NCI-H345 treated with DMSO at 0.1 percent for 48 hours (cell line): Measurements from ENCODE around the gene NFASC.

Source experiments
- DNase-seq: peaks from one replicate; lab custom pipeline; 2025; ENCODE audit not compliant: unreplicated experiment; lab: John Stamatoyannopoulos, UW

NFASC gene

DNA sequence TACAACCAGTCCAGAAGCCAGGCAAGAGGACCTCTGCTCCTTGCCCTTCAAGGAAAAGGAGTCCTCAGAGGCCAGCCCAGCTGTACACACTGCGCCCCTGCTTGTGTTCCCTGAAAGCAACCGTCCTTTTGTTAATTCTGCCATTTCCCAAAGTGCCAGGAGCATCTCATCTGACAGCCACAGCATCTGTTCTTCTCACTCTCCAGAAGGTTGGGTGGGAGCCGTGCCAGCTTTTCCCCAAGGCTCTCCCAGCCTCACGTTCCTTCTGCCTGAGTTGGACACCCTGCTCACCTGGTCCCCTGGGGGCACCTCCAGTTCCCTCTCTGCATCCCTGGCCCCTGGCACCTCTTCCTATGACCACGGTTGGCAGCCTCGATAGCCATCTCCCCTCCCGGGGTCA, 161.8 kb downstream of the NFASC start:
- no peak for DNase-seq

DNA sequence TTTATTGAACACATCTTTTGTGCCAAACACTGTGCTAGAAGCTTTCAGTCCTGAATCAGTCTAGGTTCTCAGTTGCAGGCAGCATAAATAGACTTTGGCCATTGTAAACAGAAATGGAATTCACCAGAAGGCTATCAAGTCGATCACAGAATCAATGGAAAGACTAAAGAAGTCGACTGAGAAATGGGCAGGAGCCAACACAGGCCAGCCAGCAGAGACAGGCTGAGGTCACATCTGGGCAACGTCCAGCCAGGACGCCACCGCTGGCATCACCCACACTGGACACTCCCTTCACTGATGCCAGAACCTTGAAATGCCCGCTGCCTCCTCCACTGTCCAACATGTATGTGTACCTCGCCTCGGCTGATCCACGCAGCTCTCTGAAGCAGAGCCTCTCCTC, 166.9 kb downstream of the NFASC start:
- no peak for DNase-seq

- no peak for DNase-seq
These were observed 167.6 kb downstream of the NFASC start for GRCh38 chr1:205038132-205038786.

DNA sequence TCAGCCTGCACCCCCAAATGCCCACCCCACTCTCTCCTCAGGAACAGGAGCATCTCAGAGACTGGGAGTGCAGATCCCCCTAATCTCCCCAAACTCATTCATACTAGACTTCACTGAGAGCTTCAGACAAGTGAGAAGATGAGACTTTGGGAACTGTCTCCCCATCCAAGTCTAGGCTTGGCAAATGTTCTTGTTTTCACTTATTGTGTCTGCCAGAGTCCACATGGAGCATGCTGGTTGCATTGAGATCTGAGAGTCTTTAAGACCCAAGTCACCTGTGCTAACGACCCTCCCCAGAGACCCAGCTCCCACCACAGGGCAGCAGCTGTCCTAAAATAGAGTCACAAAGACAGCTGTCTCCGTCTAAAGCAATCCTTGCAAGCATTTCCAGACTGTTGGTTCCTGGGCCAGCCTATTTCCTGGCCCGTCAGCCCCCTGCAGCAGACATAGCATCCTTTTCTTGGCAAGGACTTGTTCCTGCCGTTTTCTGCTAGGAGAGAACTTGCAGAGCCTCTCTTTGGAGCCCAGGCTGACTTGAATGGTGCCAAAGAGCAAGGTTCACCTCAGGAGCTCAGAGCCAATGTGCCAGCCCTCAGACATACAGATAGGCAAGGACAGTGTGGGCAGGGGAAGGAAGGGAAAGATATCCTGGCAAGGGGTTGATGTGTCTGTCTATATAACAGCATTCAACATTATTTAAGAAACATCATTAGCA, 170.5 kb downstream of the NFASC start:
- no peak for DNase-seq

DNA sequence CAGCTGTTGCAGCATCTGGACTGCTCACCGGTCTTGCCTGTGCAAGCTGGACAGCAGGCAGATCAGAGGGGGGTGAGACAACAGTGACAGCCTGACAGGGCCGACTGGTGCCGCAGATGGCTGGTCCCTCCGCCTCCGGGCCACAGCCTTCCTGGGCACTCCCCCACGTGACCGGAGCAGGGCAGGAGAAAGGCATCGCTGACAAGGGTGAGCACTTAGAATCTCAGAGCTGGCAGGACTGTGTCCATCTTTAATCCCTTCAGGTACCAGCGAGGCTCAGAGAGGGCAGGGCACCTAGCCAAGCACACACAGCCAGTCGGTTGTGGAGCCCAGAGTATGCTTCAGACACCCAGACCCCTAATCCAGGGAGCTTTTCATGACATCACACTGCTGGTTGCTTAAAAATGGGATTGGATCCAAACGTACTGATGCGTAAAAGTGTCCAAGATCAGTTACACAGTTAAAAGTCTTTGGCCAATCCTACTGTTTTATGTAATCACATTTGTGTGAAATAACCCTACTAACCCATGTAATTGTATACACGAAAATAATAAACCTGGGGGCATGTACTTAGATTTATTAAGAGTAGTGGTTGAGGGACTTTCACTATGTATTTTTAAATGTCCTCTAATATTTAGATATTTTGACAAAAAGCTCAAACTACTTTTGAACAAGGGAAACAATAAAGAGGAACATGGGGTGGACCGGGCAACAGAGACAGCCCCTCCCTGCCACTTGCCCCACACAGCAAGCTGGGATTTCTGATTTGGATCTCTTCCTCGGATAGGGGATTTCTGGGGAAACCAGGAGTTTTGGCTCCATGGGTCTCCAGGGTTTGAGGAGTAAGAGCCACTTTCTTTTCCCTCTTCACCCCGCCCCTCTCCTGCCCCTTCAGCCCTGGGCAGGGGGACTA, 171.6 kb downstream of the NFASC start:
- no peak for DNase-seq

- no peak for DNase-seq
These were observed 172.5 kb downstream of the NFASC start, which contains the start of gene CNTN2 for GRCh38 chr1:205042911-205043806. Gene CNTN2, plus strand, starts transcription at chr1:205043212. Its CDS starts 9,974 bp downstream, at chr1:205053186.

GRCh38 chr1:205043866-205044265, 173.2 kb downstream of the NFASC start:
- DNase-seq, result no peak

GRCh38 chr1:205044741-205045140, 174.1 kb downstream of the NFASC start:
- no peak for DNase-seq

GRCh38 chr1:205045146-205045545, 174.5 kb downstream of the NFASC start:
- no peak for DNase-seq

DNA sequence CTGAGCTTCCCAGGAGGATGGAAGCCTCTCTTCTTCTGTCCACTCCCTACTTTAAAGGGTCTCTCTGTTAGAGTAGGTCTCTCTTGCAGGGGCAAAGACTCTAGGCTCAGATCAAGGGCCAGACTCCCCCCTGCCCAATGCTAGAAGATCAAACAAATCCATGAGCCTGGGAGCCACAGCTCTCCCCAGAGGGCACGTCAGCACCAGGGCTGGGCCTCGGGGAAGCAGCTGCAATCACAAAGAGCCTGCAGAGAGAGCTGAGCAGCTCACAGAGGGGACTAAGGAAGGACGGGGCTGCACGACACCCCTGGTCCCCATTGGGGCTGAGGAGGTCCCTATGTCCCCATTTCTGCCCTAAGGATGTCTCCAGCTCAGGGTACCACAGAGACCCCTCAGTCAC, 176.2 kb downstream of the NFASC start:
- DNase-seq, result no peak

DNA sequence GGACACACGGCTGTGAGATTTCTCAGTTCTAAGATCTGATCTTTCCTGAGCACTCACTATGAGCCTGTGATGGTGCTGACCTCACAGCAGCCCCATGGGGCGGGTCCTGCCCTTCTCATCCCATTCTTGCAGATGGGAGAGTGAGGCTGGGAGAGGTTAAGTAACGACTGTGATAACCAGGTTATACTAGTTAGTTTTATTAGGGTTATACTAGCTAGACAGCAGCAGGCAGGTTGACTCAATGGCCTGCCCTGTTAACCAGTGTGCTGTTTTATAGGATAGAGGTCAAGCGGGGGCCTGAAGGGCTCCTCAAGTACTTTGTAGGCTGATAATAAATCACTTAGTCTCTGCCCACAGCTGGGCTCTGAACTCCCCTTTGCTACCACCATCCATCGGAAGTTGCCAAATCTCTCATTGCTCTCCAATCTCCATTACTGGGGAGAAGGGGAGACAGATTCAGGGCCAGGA, 177.1 kb downstream of the NFASC start:
- DNase-seq, result no peak

DNA sequence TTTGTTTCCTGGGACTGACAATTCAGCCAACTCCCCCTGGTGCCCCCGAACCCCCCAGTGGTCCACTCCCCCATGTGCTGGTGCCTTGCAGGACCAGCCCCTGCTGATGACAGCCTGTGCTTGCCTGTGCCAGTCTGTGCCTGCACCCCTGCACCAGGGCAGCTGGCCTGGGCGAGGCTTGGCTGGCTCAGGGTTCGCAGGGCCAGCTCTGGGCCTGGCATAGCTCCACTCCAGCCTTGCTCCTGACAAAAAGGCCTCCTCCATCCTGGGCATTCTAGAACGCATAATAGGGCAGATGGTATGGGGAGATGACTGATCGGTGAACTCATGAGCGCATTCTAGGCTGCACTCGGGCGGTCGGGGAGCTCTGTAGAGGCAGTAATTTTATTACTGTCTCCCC, 177.7 kb downstream of the NFASC start:
- DNase-seq, result no peak

- no peak for DNase-seq
These were observed 178.8 kb downstream of the NFASC start for GRCh38 chr1:205049479-205049878.

DNA sequence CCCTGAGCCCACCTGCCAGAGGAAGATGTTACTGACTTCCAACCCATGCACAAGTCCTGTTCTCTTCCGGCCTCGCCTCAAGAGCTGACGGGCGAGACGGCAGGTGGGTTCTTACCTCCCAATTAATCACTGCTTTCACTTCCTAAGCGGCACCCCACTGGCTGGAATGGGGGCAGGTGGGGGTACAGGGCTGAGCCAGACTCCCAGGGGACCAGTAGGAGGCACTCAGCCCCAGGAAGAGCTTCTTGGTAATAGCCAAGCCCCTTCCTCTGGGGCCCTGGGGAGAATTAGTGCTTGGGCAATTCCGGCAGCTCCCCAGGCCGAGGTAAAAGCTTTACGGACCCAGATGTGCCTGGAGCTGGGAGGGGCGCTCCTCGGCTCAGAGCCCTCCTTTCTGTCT, 182.0 kb downstream of the NFASC start:
- no peak for DNase-seq

DNA sequence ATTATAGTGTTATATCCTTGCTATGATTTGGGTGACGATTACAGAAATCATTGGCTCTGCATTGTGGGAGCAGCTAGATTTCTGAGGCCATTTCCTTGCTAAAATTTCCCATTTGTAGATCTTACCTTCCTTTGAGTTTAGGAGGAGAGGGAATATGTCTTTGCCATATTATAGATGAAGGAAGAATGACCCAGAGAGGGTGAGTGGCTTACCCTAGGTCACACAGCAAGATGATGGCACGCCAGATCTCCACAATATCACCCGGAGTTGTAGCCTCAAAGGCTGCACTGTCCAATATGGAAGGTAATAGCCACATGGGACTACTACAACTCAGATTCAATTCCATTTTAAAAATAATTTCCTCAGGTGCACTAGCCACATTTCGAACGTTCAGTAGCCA, 182.6 kb downstream of the NFASC start:
- DNase-seq, result no peak

- no peak for DNase-seq
These were observed 183.4 kb downstream of the NFASC start for GRCh38 chr1:205054013-205054412.

- no peak for DNase-seq
These were observed 185.5 kb downstream of the NFASC start for GRCh38 chr1:205056188-205056611.

DNA sequence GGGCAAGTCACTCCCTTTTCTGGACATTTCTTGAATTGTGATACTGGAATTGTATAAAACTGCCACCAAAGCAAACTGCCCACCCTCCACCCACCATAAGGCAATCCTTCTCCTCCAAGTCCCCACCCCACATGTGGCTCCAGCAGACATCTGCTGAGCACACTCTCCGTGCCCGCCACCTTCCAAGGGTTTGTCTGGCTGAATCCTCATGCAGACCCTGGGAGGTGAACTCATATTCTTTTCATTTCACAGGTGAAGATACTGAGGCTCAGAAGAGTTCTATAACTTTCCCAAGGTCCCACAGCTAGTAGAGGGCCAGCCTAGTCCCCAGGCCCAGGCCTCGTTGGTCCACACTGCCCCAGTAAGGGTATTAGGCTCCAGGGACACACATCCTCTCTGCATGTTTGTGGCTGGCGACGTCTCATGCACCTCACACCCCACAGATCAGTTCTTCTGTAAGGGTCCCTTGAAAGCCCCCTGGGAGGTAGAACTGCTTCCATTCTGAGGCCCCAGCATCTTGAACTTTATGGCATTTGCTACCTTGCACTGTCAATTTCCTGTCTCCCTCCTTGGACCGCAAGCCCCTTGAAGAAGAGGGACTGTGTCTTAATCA, 186.4 kb downstream of the NFASC start:
- no peak for DNase-seq

DNA sequence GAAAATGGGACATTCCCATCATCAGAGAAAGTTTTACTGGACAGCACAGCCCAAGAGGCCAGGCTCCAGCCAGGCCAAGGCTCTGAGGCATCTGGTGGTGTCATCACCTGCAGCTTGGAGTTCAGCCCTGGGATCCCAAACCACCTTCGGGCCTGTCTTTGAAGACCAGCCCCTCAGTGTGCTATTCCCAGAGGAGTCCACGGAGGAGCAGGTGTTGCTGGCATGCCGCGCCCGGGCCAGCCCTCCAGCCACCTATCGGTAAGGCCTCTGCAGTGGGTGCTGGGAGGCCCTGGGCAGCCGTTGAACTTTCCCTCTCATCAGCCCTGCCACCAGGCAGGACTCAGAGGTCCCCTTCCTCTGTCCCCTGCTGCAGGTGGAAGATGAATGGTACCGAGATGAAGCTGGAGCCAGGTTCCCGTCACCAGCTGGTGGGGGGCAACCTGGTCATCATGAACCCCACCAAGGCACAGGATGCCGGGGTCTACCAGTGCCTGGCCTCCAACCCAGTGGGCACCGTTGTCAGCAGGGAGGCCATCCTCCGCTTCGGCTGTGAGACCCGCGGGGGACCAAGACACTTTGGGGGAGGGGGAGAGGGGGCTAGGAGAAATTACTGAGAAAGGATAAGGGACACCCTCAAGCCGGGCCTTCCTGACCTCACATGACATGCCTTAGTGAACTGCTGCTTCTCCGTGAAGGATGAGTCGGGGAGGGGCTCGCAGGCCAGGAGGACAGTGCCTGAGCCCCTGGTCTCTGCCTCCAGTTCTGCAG, 187.3 kb downstream of the NFASC start:
- DNase-seq, result no peak
